ENCODE measurements around the gene RNH1.
A peak's percentile ranks its signal among the peaks of the same experiment; 100 is the strongest.

RNH1 gene

DNA sequence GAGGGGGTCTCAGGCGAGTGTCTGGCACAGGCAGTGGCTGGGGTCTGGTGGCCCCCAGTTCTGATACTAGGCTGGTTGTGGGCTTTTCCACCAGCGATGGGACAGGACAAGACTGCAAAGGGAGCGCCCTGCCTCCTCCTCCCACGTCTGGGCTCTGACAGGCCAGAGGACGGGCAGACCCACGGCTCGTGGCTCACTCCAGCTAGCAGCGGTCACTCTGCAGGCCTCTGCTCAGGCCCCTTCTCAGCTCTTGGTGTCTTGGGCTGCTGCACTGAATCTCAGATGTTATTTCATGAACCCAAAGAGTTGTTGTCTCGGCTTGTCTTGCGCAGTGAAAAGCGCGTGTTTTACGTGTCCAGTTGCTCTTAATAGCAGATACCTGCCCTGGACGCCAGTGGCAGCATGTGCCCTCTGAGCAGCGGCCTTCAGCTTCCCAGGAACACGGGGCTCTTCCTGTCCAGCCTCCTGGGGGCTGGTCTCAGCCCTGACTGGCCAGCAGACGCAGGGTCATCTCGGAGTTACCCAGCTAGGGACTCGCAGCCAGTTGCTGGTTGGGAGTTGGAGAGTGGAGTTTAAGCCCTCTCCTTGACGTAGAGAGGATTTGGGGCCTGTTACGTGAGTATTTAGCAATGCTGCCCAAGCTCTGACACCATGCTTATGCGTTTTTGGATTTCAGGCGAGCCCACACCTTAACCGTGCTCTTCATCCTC, 47.4 kb downstream of the RNH1 start:
- no peak for DNase-seq (ENCODE audit: low spot score)

DNA sequence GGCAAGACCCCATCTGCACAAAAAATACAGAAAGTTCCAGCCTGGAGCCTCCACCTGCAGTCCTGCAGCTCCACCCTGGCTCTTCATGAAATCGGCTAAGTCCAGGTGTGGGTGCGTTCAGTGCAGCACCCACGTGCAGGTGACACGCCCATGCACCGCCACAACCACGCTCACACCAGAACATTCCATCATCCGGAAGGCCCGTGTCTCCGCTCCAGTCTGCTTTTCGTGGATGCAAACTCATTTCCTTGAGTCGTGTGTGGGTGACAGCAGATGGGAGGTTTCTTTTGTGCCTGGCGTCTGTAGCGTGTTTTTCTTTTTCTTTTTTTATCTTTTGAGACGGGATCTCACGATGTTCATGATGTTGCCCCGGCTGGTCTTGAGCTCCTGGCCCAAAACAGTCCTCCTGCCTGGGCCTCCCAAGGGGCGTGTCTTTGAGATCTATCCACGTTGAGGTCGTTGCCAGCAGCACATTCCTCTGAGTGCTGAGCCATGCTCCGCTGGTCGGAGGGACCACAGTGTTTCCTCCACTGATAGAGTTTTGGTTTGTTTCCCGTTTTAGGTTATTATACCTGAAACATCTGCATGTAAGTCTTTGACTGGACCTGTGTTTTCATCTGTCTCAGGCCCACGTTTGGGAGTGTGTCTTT, 49.8 kb downstream of the RNH1 start:
- no peak for DNase-seq (ENCODE audit: low spot score)

DNA sequence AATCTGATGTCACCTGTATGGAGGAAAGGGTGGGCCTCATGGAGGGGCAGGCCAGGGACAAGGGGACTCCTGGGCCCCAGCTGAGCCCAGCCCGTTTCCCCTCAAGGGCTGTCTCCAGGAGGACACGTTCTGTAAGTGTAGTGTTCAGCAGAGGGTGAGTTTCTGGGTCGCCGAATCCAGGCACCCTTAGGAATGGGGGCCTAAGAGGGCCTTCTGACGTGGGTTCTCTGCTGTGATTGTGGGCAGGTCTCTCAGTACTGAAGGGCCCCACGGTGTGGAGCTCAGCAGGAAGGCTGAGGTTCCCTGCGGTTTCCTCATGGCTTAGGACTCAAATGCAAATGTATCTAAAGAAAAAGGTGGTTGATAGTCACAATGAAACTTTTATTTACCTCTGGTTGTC, 50.5 kb downstream of the RNH1 start:
- DNase-seq (ENCODE audit: low spot score): no peak

DNA sequence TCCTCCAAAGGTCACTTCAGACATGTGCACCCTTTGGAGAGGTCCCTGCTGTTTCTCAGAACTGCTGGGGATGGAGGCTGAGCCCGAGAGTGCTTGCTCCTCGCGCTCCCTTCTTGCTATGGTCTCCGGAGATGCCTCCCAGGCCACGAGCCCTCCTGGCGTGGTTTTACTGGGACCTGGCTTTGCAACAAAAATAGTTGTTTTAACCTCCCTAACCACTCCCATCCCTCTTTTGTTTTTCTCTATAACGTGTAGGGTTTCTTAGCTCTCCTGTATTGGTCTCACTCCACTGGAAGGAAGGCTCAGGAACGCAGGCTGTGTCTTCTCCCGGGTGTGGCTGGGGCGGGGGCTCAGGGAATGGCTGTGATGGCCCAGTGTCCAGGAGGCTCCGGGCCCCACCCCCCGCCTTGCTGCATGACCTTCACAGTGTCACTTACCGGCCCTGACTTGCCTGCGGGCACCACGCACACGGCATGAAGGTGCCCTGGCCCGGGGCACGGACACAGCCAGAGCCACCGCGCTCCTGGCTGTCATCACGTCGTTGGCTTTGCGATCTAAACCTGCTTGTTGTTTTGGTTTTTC, 51.4 kb downstream of the RNH1 start:
- no peak for DNase-seq (ENCODE audit: low spot score)

DNA sequence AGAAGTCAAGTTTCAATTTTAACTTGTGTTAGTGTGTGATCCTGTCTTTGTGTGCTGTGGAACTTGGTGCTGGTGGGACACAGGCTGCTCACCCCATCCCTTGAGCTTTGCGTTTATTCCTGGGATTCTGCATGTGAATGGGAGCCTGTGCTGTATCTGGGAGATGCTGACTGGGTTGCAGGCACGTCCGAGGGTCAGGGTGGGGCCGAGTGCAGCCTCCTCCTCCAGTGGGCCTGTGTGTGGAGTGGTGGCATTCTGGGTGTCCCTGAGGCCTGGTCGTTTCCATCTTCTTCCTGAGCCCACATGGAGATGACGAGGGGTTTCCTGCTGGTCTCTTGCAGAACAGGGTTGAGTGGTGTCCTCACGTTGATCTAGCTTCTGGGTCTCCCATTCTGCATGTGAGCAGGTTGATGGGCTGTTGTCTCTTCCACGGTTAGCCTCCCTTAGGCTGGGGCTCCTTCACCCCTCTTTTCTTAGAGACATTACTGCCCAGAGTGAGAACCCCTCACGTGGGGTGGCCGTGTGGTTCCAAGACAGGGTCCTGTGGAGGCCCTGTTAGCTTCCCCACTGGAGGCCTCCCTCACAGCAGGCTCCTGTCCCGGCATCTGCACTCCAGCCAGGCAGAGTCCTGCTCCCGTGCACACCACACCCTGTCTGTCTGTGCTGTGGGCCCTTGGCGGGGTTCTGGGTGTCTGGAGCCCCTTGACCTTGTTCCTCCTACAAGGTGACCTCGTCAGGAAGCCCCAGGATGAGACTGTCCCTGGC, 52.1 kb downstream of the RNH1 start:
- DNase-seq (ENCODE audit: low spot score): no peak

DNA sequence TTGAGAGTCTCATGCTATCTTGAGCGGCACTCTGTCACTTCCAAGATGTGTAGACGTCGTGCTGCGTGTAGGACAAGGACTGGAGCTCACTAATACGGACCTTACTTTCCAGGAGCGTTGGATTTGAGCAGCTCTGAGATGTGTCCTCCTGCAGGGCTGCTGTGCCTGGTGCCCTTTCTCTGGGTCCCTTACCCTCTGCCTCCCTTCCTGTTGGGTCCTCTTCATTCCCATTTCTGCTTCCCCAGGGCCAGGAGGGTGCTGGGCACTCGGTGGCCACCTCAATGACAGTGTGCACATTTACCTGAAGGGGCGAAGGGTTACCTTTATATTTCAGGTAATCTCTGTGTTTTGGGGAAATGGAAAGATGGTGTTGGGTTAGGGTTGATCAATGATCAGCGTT, 53.0 kb downstream of the RNH1 start:
- no peak for DNase-seq (ENCODE audit: low spot score)

DNA sequence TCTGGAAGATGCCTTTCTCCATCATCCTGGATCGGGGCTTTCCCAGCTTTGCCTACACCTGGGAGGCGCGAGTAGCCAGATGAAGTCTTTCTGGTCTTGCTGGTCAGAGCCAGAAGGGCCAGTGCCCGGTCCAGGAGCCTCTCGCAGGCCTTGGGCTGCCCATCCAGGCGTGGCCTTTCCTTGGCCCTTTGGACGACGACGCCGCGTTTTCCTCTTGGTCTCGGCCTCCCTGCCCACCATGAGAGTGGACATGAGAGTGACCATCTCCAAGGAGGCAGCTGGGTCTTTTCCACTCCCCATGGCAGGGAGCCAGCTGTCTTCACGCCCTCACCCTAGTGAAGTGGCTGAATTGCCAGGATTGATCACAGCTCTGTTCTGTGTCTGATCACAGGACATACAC, 53.5 kb downstream of the RNH1 start:
- DNase-seq (ENCODE audit: low spot score): no peak

DNA sequence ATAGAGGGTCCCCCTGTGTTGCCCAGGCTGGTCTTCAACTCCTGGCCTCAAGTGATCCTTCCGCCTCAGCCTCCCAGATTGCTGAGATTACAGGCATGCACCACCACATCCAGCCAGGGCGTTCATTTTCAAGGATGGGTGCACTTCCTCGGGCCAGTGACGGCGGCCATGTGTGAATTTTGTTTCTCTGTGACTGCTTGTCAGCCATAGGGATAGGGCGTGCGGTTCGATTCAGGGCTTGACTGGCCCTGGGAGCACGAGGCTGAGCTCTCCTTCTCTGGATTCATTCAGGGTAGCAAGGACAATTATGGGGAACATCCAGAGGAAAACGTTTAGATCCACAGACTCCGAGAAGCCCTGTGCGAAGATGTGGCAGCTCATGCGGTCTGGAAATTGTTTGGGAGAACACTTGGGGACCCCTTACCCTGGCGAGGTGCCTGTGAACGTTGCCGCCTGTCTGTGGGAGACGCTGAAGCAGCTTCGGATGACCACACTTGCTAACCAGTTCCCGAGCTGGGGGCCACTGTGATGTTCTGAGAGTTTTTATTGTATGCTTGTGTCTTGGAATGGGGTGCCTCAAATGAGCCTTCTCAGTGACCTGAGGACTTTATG, 54.0 kb downstream of the RNH1 start:
- no peak for DNase-seq (ENCODE audit: low spot score)

DNA sequence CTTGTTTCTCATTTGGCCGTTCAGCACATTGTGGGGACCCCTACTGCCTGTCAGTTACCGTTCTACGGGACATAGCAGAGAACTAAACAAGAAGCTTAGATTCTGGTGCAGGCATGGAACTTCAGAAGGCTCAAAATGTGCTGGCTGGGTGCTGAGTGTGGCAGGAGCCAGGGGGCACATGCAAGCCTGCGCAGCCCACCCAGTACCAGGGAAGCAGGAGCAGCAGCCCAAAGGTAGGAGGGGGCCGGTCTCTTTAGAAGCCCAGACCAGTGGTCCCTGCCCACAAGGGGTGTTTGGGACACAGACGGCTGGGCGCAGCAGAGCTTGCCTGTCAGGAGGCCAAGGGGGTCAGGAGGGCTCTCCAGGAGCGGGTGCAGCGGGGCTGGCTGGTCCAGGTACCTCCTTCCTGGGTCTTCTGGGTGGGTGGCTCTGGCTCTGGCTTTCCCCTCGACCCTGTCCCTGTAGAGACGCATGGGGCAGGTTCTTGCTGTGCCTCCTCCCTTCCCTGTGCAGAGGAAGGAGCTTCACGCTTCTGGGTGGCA, 54.8 kb downstream of the RNH1 start:
- no peak for DNase-seq (ENCODE audit: low spot score)

DNA sequence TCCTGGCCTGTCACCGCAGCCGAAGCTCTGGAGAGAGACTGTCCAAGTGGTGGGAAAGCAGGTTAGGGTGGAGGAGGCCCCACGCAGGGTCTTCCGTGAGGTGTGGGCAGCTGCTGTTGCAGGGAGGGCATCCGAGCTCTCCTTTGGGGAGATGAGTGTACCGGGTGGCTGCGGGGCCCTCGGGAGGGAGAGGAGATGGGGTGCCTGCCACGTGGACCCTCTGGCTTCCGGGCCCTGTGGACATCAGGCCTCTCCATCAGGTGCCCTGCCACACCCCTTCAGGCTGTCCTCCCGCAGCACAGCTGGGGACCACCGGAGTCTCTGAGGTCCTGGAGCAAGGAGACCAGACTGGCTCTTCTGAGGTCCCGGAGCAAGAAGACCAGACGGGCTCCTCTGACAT, 55.3 kb downstream of the RNH1 start:
- DNase-seq (ENCODE audit: low spot score): no peak

DNA sequence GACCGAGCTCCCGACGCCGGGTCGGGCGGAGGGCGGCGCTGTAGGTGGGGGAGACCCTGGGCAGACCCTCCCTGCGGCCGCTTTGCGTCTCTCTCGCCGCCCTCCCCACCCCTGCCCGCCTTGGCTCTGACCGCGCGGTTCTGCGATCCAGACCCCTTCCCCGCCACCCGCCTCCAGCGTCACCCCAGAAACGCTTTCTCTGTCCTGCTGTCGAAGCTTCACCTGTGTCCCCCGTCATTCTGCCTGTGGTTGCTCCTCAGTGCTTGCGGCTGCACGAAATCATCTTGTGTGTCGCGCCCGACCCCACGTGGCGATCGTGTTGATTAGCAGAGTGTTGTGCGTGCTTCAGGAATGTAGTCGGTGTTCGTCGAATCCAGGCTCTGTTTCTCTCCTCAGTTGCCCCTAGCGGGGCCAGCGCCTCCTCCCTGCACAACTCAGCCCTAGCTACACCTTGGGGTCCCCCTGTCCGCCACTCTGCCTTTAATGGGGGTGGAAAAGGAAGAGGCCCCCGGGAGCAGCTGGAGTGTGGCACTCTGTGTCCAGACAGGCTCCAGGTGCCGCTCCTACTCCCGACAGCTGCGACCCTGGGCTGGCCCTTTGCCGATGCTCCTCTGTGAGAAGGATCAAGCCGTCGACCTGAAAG, 56.1 kb downstream of the RNH1 start:
- DNase-seq (ENCODE audit: low spot score): peak; percentile 36

DNA sequence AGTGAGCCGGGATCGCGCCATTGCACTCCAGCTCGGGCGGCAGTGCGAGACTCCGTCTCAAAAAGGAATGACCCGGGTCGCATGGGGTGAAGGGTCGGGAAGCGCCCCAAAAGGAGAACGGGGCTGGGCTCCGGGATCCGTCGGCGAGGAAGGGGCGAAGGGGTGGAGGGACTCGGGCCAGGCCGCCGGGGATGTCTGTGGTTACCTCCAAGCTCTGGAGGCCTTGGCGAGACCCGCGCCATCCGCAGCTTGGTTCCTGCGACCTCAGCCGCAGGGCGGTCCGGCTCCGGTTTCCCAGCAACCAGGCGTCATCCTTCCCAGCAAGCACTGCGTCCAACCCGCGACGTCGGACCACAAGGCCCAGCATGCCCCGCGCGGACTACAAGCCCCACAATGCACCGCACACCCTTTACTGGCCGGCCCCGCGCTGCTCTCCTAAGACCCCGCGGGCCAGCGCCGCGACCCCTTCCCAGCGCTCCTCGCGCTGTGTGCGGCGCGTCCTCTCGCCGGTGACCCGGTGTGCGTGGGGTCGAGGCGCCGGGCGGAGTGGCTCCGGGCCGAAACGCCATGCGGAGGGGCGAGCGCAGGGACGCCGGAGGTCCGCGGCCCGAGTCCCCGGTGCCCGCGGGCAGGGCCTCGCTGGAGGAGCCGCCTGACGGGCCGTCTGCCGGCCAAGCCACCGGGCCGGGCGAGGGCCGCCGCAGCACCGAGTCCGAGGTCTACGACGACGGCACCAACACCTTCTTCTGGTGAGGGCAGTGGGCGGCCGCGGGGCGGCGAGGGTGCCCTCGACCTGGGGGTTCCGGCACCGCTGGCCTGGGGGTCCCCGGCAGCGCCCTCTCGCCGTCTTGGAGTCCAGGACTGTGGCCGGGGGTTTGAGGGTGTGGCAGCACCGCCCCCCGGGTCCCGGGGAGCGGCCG, 56.9 kb downstream of the RNH1 start, which contains the start of gene PTDSS2:
TSS of gene PTDSS2 (plus strand) at position 391 of the 920 bp plus-strand sequence. CDS start at position 568, 177 bp downstream.
- peak; percentile 92 for DNase-seq (ENCODE audit: low spot score)

DNA sequence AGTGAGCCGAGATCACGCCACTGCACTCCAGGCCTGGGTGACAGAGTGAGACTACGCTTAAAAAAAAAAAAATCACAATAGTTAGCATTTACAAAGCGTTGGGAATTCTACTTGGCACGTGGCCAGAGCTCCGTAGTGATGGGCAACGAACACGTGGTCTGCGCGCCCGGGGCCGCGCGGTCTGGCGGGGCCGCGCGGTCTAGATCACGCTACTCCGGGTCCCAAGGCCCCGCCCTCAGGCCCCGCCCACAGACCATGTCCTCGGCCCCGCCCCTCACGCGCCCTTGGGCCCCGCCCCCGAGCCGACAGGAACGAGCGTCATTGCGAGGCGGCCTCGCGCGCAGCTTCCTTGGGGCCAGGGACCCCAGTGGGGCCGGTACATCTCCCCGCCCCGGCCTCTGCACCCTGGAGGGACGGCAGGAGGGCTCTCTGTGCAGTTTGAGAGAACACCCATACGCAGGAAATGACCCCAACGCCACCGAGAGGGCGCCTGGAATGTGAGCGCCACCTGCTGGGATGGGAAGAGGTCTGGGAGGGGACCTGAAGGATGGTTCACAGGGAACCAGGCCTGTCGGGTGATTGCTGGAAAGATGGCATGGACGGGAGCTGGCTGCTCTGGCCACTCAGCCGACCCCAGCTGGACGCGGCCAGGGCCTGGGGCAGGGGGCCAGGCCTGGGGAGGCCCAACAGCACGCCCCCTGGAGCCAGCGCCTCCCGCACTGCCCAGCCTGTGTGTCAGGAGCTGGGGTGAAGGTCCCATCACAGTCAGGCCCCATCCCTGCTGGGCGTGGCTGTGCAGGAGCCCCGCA, 58.9 kb downstream of the RNH1 start:
- DNase-seq (ENCODE audit: low spot score): peak; percentile 94

DNA sequence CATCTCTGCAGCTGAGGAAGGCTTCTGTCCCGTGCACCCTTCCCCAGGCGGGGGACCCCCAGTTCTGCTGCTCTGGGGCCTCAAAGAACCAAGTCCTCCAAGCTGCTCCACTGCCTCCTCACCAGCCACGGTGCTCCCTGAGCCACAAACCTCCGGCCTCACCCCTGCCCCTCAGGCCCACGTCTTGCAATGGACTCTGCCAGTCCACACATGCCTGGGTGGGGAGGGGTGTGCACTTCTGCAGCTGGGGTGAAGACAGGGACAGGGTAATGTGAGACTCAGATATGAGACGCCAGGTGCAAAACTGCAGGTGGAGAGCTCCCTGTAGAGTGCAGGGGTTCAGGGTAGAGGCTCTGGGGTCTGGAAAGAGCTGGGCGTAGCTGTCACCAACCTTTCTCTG, 60.2 kb downstream of the RNH1 start:
- no peak for DNase-seq (ENCODE audit: low spot score)

DNA sequence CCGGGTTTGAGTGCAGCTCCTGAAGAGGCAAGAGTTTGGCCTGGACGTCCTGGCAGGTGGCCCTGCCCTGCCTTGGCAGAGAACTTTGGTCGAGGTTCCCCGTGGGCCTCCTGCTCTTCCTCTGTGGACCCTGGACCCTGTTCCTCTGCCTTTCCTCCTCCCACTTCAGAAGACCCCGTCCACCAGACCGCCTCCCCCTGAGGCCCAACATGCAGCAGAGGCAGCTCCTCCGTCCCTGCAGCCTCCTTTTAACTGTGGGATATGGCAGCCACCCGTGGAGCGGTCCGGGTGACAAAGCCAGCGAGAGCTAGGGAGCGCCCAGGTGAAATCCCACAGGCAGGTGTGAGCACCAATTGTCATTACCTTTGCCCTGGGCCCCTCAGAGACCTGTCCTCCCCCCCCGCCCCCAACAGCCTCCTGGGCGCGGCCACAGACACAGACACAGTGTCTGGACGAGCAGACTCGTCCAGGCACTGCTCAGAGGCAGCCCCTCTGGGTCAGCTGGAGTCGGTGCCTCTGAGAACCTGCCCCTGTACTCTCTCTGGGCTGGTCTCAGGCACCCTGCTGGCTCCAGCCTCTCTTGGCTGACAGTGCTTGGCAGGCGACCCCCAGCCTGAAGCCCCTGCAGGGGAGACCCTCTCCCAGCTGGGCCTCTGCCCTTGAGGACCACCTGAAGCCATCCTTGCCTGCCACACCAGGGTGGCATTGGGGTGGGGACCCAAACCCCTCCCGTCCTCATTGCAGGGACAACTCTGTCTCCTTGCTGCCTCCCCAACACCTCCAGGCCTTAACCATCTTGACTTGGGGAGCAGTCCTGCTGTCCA, 61.1 kb downstream of the RNH1 start:
- no peak for DNase-seq (ENCODE audit: low spot score)

Measured in COLO829 (cell line).